Sigmoid colon (tissue), 7 donors: ENCODE data around the gene HOXB5. TPM values are rescaled to one million over a fixed set of nuclear protein-coding genes. Genes with fewer than 3 reads are reported as not detected.

Source experiments
- DNase-seq: peaks from one replicate; pipeline ENCODE4 v3.0.0-alpha.2; 2019
- H3K27ac ChIP-seq, 4 donors: fragments of 200-600 bp; sonication (generic); one replicate each; pipeline ENCODE4 v1.5.1; 2016 to 2019; ENCODE audit warnings: mild to moderate bottlenecking in 1 of 4
- H3K27me3 ChIP-seq, 3 donors: fragments of 200-600 bp; sonication (generic); one replicate each; pipeline ENCODE4 v1.5.1; 2019; ENCODE audit warnings: mild to moderate bottlenecking in 1 of 3
- H3K36me3 ChIP-seq, 4 donors: fragments of 200-600 bp; sonication (generic); one replicate each; pipeline ENCODE4 v1.5.1; 2016 to 2019
- H3K4me1 ChIP-seq, 4 donors: fragments of 200-600 bp; sonication (generic); one replicate each; pipeline ENCODE4 v1.5.1; 2017 to 2019
- H3K4me3 ChIP-seq, 4 donors: fragments of 200-600 bp; sonication (generic); one replicate each; pipeline ENCODE4 v1.5.1; 2017 to 2019; ENCODE audit warnings: mild to moderate bottlenecking in 2 of 4, moderate library complexity in 1 of 4
- H3K9me3 ChIP-seq, 4 donors: fragments of 200-600 bp in 3 of 4; sonication (generic) in 3 of 4; one replicate each; pipeline versions ENCODE4 v1.5.1 to v1.6.1; 2013 to 2019
- EP300 ChIP-seq, 4 donors: sonication (generic); formaldehyde crosslinking; IDR thresholded peaks; one replicate each; pipeline ENCODE4 v1.6.1; 2017; ENCODE audit warnings: antibody characterized with exemption in 4 of 4
- POLR2A ChIP-seq, 2 donors: fragments of 450-650 bp; IDR thresholded peaks; one replicate each; pipeline ENCODE4 v1.6.1; 2016; ENCODE audit warnings: antibody characterized with exemption in 2 of 2, mild to moderate bottlenecking in 2 of 2, moderate library complexity in 2 of 2
- POLR2AphosphoS5 ChIP-seq, 4 donors: sonication (generic); formaldehyde crosslinking; IDR thresholded peaks; one replicate each; pipeline ENCODE4 v1.6.1; 2017; ENCODE audit warnings: antibody characterized with exemption in 4 of 4
- WGBS, 2 donors: extraction: QIAGEN DNeasy Blood & Tissue Kit; methylation state at CpG; one replicate each; pipeline ENCODE4 v1.1.7; 2013; 5-methylcytosine and 5-hydroxymethylcytosine counted together
- intact Hi-C: fragments of 100-400 bp; cut with DNase I; formaldehyde crosslinking; loops from one replicate; pipeline ENCODE4 v1.15.1; 2023
- polyA plus RNA-seq, 3 donors: library from polyadenylated mRNA; stranded (reverse); fragments of 200-250 nt; gene quantifications; one replicate each; pipeline ENCODE4 v1.2.3, GENCODE V29; 2013
- total RNA-seq, 4 donors: library from RNA; depleted of rRNA; stranded (reverse); fragments of >200 nt; gene quantifications; one replicate each; pipeline ENCODE4 v1.1.0, GENCODE V29; 2016
- TF ChIP-seq, protein P1 (sequence below), 4 experiments: fragments of 450-650 bp in 3 of 4; fragments of 200-600 bp in 1 of 4; IDR thresholded peaks; one replicate each; pipeline ENCODE4 v1.5.1; 2016 to 2019; ENCODE audit warnings: antibody characterized with exemption in 4 of 4, mild to moderate bottlenecking in 3 of 4, moderate library complexity in 2 of 4
- donor health status: healthy with polysubstance abuse.
- donor health status: Bipolar disorder and iron deficiency.
- donor health status: healthy.

Gene HOXB5
- total and polyA plus RNA-seq, 7 donors, result 1.5 to 13.9 (median 2.5) TPM

DNA sequence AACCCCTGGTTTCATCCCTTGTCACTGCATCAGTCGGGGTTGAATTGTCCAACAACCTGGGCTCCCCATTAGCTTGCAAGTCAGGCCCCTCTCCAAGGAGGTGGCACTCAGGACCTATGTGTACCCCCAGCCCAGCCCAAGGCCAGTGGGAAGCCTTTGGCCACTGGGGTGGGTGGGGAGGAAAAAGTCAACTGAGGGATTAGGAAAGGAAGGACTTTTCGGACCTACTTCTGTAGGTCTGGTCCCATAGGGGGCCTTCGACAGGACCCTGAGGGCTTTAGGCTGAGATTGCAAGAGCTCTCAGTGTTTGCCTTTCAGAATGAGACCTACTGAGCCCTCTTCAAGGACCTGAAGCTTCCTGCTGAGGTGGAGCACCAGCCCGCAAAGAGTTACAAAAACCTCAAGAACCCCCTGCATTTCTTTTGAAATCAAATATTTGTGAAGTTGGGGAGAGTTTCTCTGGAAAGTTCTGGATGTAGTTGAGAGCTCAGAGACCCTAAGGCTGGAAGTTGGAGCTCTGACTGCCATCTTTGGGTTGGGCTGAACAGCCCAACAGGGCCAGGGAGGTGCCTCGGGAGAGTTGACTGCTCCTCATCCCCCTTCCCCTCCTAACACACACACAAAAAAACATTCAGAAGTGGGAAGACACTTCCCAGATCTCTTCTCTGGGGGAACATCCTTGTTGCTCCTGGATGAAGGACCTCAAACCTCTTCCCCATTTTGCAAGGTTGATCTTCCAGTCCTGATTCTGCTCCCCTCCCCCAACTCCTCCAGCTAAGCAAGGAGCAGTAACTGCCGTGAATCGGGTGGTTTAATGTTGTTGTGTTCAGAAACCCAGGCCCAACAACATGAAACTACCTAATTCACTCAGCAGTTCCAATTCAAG, 38.4 kb upstream of the HOXB5 start:
- intact Hi-C loops, result no loop called here
- peak; percentile 12 for DNase-seq
- 21 to 58% methylated on average over 7 of the region's 7 CpGs for WGBS, 2 donors

DNA sequence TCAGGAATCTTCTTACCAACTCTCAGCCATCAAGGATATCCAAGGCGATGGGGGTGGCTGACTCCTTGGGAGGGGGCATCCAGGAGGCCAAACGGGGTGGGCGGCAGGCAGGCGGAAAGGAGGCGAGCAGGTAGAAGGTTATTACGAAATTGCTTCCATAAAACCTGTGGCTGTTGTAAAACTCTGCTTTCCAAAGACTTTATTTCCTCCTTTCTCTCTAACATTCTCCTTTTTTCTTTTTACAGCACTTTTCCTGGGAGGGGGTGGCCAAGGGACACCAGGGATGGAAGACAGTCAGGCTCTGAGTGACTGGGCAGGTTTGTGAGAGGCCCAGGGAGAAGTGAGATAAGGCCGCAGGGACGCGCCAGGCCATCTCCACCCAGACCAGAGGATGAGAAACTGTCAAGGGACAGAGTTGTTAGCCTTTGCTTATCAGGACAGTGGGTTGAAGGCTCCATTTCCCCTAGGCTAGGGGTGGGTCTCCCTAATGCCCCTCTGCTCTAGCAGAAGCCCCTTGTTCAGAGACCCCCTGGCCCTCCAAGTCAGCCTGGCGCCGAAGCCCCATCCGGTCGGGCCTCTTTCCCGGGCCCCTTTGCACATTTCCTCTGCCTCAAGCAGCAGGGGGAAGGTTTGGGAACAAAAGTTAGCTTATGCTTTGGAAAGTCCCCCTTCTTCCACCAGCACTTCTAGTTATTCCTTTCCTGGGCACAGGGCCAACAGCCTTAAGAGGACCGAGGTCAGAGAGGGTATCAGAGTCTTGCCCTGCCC, 37.5 kb upstream of the HOXB5 start:
- no peaks in the 10 kb centered on the region for H3K36me3 ChIP-seq
- no peak overlapping the region for H3K27ac ChIP-seq
- peak; percentile 48 for DNase-seq
- H3K4me3 ChIP-seq, result no peak overlapping the region
- H3K9me3 ChIP-seq, result no peaks in the 10 kb centered on the region
- H3K4me1 ChIP-seq, result peaks cover 0 to 21% (median 13%) of the 10 kb centered on the region in 4 donors
- TF ChIP-seq POLR2A (IDR thresholded peaks at IDR 0.05), result no peak
- intact Hi-C loops, result no loop called here
- H3K27me3 ChIP-seq, result peaks cover 74 to 100% (median 100%) of the 10 kb centered on the region in 3 donors
- 14 to 48% methylated on average over 15 of the region's 15 CpGs for WGBS, 2 donors

More for the DNA sequence above, 38.4 kb upstream of the HOXB5 start:
- peaks cover 0 to 19% (median 8%) of the 10 kb centered on the region in 4 donors for H3K4me1 ChIP-seq
- H3K9me3 ChIP-seq, result no peaks in the 10 kb centered on the region
- peaks cover 74 to 100% (median 100%) of the 10 kb centered on the region in 3 donors for H3K27me3 ChIP-seq
- no peaks in the 10 kb centered on the region for H3K36me3 ChIP-seq
- no peak overlapping the region for H3K4me3 ChIP-seq
- H3K27ac ChIP-seq, result no peak overlapping the region
- TF ChIP-seq EP300 (IDR thresholded peaks at IDR 0.05) (no peak), POLR2AphosphoS5 (IDR thresholded peaks at IDR 0.05) (no peak), POLR2A (IDR thresholded peaks at IDR 0.05) (no peak)
- TF ChIP-seq, protein P1, sequence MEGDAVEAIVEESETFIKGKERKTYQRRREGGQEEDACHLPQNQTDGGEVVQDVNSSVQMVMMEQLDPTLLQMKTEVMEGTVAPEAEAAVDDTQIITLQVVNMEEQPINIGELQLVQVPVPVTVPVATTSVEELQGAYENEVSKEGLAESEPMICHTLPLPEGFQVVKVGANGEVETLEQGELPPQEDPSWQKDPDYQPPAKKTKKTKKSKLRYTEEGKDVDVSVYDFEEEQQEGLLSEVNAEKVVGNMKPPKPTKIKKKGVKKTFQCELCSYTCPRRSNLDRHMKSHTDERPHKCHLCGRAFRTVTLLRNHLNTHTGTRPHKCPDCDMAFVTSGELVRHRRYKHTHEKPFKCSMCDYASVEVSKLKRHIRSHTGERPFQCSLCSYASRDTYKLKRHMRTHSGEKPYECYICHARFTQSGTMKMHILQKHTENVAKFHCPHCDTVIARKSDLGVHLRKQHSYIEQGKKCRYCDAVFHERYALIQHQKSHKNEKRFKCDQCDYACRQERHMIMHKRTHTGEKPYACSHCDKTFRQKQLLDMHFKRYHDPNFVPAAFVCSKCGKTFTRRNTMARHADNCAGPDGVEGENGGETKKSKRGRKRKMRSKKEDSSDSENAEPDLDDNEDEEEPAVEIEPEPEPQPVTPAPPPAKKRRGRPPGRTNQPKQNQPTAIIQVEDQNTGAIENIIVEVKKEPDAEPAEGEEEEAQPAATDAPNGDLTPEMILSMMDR (IDR thresholded peaks at IDR 0.05), result no peak

GRCh38 chr17:48630009-48630924, 36.7 kb upstream of the HOXB5 start:
- no peaks in the 10 kb centered on the region for H3K9me3 ChIP-seq

GRCh38 chr17:48629411-48629759, 35.8 kb upstream of the HOXB5 start:
- peaks cover 0 to 37% (median 28%) of the 10 kb centered on the region in 4 donors for H3K4me1 ChIP-seq
- no peak overlapping the region for H3K4me3 ChIP-seq
- intact Hi-C loops, result no loop called here
- DNase-seq, result no peak
- no peaks in the 10 kb centered on the region for H3K9me3 ChIP-seq
- no peaks in the 10 kb centered on the region for H3K36me3 ChIP-seq
- peaks cover 79 to 100% (median 100%) of the 10 kb centered on the region in 3 donors for H3K27me3 ChIP-seq
- no peak for TF ChIP-seq POLR2A (IDR thresholded peaks at IDR 0.05)
- no peak for TF ChIP-seq POLR2AphosphoS5 (IDR thresholded peaks at IDR 0.05)
- TF ChIP-seq EP300 (IDR thresholded peaks at IDR 0.05), result no peak
- no peak overlapping the region for H3K27ac ChIP-seq
- 16 to 51% methylated on average over 5 of the region's 5 CpGs for WGBS, 2 donors

More at GRCh38 chr17:48630009-48630924, 36.7 kb upstream of the HOXB5 start:
- Histone ChIP-seq H3K27me3 (peaks cover 74 to 100% (median 100%) of the 10 kb centered on the region in 3 donors), H3K4me3 (no peak overlapping the region), H3K36me3 (no peaks in the 10 kb centered on the region), H3K4me1 (peaks cover 0 to 30% (median 22%) of the 10 kb centered on the region in 4 donors), H3K27ac (no peak overlapping the region)
- TF ChIP-seq EP300 (IDR thresholded peaks at IDR 0.05) (no peak), POLR2A (IDR thresholded peaks at IDR 0.05) (no peak), POLR2AphosphoS5 (IDR thresholded peaks at IDR 0.05) (no peak)
- TF ChIP-seq, protein P1 (IDR thresholded peaks at IDR 0.05), result no peak
- intact Hi-C loops, result no loop called here
- DNase-seq, result no peak
- 17 to 59% methylated on average over 15 of the region's 15 CpGs for WGBS, 2 donors

DNA sequence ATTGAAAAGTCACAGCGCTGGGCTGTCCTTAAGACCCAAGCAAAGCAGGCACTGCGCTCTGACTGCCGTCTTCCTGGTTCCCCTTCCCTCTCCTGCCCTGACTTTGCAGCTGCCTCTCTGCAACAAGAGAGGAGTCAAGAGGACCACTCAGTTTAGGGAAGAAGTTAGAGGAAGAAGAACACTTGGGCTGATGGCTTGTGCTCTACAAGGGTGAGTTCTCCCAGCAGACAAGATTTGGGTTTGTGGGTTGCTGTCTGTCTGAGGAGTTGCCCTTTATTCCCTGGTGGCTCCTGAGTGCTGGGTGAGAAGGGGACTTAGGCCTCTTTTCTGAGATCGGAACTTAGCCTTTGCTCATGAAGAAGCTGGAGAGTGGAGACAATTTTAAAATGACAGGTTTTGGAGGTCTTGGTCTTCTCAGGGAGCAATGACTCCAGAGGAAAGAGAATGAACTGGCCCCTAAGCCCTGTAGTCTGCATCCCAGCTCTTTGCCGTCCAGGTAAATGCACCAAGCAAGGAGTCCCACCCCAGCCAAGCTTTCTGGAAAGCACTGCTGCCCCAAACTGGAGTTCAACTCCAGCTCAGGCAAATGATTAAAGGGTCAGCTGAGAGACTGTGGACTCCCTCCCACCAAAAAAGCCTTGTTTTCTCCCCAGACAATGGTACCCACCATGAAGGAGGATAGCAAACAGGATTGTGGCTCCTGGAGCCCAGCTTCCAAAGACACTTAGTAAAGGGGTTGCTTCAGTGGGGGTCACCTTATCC, 35.3 kb upstream of the HOXB5 start:
- DNase-seq, result no peak
- WGBS, 2 donors, result 11 to 34% methylated on average over 5 of the region's 5 CpGs

More for the DNA sequence above, 35.3 kb upstream of the HOXB5 start:
- H3K27me3 ChIP-seq, result peaks cover 78 to 100% (median 99%) of the 10 kb centered on the region in 3 donors
- H3K36me3 ChIP-seq, result no peaks in the 10 kb centered on the region
- intact Hi-C loops, result no loop called here
- H3K9me3 ChIP-seq, result no peaks in the 10 kb centered on the region
- TF ChIP-seq POLR2A (IDR thresholded peaks at IDR 0.05) (no peak), POLR2AphosphoS5 (IDR thresholded peaks at IDR 0.05) (no peak), EP300 (IDR thresholded peaks at IDR 0.05) (no peak)
- TF ChIP-seq, protein P1 (IDR thresholded peaks at IDR 0.05), result no peak
- H3K4me1 ChIP-seq, result peaks cover 0 to 32% (median 28%) of the 10 kb centered on the region in 4 donors
- no peak overlapping the region for H3K4me3 ChIP-seq
- no peak overlapping the region for H3K27ac ChIP-seq
